Progenitor cell of endocrine pancreas (in vitro differentiated cells): Measurements from ENCODE around the gene AMZ1. TPM values are rescaled to one million over a fixed set of nuclear protein-coding genes. Genes with fewer than 3 reads are reported as not detected.
"Not testable (repeated sequence)": the region's sequence is repeated elsewhere in the genome, so short reads cannot be mapped to it uniquely, and the experiment has no call there.

ENCODE experiments used
- DNase-seq: peaks from one replicate; pipeline ENCODE4 v3.0.0; 2021; ENCODE audit warnings: low spot score; ENCODE audit not compliant: unreplicated experiment
- H3K27ac Mint-ChIP-seq: 2 replicates; pipeline ENCODE4 v1.8.0; 2021; ENCODE audit warnings: mild to moderate bottlenecking, moderate library complexity, mixed read lengths
- H3K27me3 Mint-ChIP-seq: 2 replicates; pipeline ENCODE4 v1.8.0; 2021; ENCODE audit warnings: mixed read lengths
- H3K36me3 Mint-ChIP-seq: 2 replicates; pipeline ENCODE4 v1.8.0; 2022; ENCODE audit warnings: mixed read lengths; ENCODE audit not compliant: insufficient read depth
- H3K4me1 Mint-ChIP-seq: 2 replicates; pipeline ENCODE4 v1.8.0; 2021; ENCODE audit warnings: low read depth, mixed read lengths
- H3K4me3 Mint-ChIP-seq: 2 replicates; pipeline ENCODE4 v1.8.0; 2021; ENCODE audit warnings: low read depth, mild to moderate bottlenecking, moderate library complexity, mixed read lengths
- H3K9me3 Mint-ChIP-seq: 2 replicates; pipeline ENCODE4 v1.8.0; 2021; ENCODE audit warnings: low read depth, mixed read lengths
- total RNA-seq: library from RNA; stranded (reverse); gene quantifications from 2 replicates; pipeline ENCODE4 v1.2.1, GENCODE V29; 2021
- TF ChIP-seq, protein P1 (sequence below): fragments of 200-600 bp; sonication (generic); IDR thresholded peaks from one replicate; pipeline ENCODE4 v1.5.0; 2021; ENCODE audit warnings: antibody characterized with exemption, mild to moderate bottlenecking; ENCODE audit not compliant: unreplicated experiment

Gene AMZ1
- total RNA-seq, 1 donor from 2014 or later, result 0.19 TPM

DNA sequence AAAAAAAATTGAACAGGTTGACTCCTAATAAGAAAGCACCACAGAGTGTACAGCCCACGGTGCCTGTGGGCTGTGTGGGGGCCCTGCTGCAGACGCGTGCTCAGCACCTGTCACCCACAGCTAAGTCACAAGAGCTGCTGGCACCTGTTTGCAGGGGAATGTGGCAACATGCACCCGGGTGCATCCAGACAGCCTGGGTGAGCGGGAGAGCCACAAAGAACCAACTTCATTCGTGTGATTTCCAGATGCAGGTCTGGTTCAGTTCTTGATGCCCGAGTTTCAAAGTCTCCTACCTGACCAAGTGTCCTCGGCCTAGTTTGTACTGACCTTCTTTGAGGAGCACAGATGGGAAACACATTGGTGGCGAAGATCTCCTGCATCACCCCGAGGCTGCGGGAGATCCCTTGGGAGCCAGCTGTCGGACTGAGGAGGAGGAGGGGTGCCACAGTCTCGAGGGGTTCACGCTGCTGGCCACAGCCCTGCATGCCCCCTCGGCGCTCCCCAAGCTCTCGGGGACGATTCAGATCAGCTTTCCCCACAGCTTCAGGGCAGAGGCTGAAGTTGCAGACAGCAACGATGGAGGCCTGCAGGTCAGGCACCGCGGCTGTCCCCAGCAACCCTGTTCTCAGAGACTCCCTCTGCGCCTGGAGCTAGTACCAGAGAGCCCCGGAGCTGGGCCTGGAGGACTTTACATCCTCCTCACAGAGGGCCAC lies 35.3 kb downstream of the AMZ1 start:
- H3K4me3 Mint-ChIP-seq, result no peak overlapping the region
- H3K9me3 Mint-ChIP-seq, result no peaks in the 10 kb centered on the region
- H3K4me1 Mint-ChIP-seq, result peaks cover 4% of the 10 kb centered on the region
- TF ChIP-seq, protein P1, sequence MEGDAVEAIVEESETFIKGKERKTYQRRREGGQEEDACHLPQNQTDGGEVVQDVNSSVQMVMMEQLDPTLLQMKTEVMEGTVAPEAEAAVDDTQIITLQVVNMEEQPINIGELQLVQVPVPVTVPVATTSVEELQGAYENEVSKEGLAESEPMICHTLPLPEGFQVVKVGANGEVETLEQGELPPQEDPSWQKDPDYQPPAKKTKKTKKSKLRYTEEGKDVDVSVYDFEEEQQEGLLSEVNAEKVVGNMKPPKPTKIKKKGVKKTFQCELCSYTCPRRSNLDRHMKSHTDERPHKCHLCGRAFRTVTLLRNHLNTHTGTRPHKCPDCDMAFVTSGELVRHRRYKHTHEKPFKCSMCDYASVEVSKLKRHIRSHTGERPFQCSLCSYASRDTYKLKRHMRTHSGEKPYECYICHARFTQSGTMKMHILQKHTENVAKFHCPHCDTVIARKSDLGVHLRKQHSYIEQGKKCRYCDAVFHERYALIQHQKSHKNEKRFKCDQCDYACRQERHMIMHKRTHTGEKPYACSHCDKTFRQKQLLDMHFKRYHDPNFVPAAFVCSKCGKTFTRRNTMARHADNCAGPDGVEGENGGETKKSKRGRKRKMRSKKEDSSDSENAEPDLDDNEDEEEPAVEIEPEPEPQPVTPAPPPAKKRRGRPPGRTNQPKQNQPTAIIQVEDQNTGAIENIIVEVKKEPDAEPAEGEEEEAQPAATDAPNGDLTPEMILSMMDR, result no peak
- no peaks in the 10 kb centered on the region for H3K27me3 Mint-ChIP-seq
- no peak for DNase-seq
- no peak overlapping the region for H3K27ac Mint-ChIP-seq
- peaks cover 15% of the 10 kb centered on the region for H3K36me3 Mint-ChIP-seq

DNA sequence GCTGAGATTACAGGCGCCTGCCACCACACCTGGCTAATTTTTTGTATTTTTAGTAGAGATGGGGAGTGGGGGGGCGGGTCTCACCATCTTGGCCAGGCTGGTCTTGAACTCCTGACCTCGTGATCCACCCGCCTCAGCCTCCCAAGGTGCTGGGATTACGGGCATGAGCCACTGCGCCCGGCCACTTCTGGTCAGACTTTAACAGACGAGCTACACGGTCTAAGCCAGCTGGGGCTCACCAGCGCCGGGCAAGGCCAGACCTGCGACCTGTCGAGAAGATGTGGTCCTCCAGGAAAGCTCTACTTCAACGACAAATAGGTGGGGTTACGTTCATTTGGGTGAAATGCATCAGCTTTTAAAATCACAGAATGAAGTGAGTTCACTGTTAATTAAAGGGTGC lies 36.0 kb downstream of the AMZ1 start:
- not testable (repeated sequence) for H3K4me1 Mint-ChIP-seq, H3K27ac Mint-ChIP-seq, H3K4me3 Mint-ChIP-seq, H3K27me3 Mint-ChIP-seq, DNase-seq, H3K9me3 Mint-ChIP-seq
- peaks cover 16% of the 10 kb centered on the region for H3K36me3 Mint-ChIP-seq

DNA sequence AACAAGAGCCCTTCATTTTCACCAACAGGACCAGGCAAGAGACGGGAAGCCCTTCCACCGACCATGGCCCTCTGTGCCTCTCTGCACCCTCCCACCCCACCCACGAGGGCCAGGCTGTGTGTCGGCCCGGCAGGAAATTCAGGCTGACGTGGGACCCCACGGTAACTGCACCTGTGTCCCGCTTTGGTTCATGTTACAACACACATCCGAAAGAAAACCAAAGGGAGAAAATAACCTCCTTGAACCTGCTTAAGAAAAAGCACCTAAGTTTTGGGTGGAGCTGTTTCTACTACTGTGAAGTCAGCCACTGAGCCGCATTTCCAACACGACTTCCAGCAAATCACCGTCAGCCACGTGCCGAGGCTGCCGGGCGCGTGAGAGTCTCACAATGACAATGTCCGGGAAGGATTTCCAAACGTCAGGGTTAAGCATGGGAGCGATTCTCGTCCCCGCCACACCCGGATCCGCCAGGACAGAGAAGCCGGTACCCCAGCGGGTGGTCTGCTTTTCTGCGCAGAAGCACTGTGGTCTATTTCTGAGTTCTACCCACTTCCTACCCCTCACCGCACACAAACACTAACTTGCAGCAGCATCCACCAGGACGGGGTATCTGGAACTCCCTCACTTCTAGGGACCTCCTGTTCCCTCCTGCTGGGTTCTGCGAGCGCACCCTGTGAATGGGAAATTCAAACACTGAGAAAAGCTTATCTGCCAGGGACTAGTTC lies 36.6 kb downstream of the AMZ1 start:
- peaks cover 19% of the 10 kb centered on the region for H3K36me3 Mint-ChIP-seq
- TF ChIP-seq, protein P1, result no peak
- no peak for DNase-seq
- no peaks in the 10 kb centered on the region for H3K9me3 Mint-ChIP-seq
- H3K27me3 Mint-ChIP-seq, result no peaks in the 10 kb centered on the region
- H3K4me1 Mint-ChIP-seq, result peaks cover under 1% of the 10 kb centered on the region
- H3K4me3 Mint-ChIP-seq, result no peak overlapping the region
- no peak overlapping the region for H3K27ac Mint-ChIP-seq

DNA sequence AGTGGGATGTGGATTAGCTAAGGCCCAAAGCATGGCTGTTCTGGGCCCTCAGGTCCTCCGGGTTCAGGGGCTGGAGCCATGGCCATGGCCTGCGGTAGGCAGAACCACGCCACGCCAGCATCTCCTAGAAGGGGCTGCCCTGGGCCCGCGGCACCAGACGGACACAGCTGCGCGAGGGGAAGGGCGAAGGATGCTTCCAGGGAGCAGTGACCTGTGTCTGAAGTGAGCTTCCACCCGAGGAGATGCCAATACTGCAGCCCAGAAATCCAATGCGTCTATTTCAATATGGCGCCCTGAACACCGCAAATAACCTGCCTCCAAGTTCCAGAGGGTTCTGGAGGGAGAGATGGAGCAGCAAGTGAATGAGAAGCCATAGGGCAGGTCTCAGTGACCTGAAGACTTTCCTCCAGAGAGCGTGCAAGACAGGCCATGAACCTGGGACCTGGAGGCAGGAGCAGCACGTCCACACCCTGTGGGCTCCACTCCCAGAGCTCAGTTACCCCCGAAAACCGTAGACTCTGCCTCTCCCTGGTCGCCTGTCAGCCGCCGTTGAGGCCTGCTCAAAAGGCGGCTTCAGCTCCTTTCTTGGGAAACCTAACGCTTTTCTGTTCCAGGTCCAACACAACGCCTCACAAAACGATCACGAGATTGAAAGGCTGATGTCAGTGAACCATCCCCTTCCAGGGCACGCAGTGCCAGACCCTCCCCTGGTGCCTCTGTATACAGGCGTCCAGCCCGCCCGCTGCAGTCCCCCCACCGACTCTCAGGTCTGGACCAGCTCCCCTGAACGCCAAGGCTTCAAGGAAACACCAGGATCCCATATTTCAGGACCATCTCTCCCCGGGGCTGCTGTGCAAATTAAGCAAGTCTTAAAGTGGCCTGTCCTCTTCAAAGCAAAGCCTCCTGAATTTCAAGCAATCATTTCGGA lies 37.4 kb downstream of the AMZ1 start:
- Mint-ChIP-seq H3K27me3 (no peaks in the 10 kb centered on the region), H3K27ac (no peak overlapping the region), H3K4me3 (no peak overlapping the region), H3K36me3 (peaks cover 22% of the 10 kb centered on the region), H3K9me3 (no peaks in the 10 kb centered on the region), H3K4me1 (peaks cover 5% of the 10 kb centered on the region)
- TF ChIP-seq, protein P1, result no peak
- DNase-seq, result no peak

DNA sequence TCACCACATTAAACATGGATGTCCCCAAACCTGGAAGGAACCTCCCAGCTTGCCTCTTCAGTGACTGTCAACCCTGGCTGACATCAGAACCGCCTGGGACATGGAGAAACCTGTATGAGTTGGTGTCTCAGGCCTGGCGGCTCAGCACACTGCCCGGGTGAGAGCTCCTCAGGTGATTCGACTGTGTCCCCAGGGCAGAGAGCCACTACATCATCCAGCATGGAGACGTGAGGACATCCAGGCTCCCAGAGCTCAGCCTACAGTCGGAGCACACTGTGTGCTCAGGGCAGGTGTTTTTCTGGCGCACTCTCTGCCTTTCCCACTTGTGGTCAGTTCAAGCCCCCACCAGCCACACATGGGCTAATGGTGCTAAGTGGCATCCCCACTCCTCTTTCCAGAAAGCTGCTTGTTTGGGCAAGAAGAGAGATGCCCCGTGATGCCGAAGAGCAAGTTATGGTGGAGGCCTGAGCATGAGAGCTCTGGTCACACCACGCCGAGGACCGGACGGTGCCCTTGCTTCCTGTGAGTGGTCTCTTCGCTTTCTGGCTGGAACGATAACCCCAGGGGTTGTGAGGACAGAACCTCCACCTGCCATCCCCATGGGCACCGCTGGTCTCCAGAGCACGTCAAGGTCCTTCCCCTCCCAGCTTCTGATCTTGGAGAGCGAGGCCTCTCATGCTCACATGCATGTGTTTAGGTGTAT lies 38.5 kb downstream of the AMZ1 start:
- H3K27ac Mint-ChIP-seq, result no peak overlapping the region
- DNase-seq, result no peak
- H3K4me1 Mint-ChIP-seq, result peaks cover 5% of the 10 kb centered on the region
- H3K9me3 Mint-ChIP-seq, result no peaks in the 10 kb centered on the region
- H3K36me3 Mint-ChIP-seq, result peaks cover 25% of the 10 kb centered on the region
- H3K4me3 Mint-ChIP-seq, result no peak overlapping the region
- H3K27me3 Mint-ChIP-seq, result no peaks in the 10 kb centered on the region
- TF ChIP-seq, protein P1, result no peak

DNA sequence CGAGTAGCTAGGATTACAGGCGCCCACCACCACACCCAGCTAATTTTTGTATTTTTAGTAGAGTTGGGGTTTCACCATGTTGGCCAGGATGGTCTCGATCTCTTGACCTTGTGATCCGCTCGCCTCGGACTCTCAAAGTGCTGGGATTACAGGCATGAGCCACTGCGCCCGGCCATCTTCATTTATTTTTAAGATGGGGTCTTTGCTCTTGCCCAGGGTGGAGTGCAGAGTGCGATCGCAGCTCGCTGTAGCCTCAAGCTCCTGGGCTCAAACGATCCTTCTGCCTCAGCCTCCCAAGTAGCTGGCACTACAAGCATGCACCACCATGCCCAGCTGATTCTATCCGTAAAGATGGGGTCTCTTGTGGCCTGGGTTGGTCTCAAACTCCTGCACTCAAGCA lies 39.2 kb downstream of the AMZ1 start:
- DNase-seq, H3K27ac Mint-ChIP-seq, H3K4me3 Mint-ChIP-seq, H3K27me3 Mint-ChIP-seq, H3K4me1 Mint-ChIP-seq, H3K9me3 Mint-ChIP-seq: not testable (repeated sequence)
- H3K36me3 Mint-ChIP-seq, result peaks cover 27% of the 10 kb centered on the region
